ENCODE measurements around the gene TPTE2. TPM values are rescaled to one million over a fixed set of nuclear protein-coding genes. Genes with fewer than 3 reads are reported as not detected.
"Not testable (repeated sequence)": the region's sequence is repeated elsewhere in the genome, so short reads cannot be mapped to it uniquely, and the experiment has no call there.

TPTE2 gene
- total and polyA plus RNA-seq, 9 donors: 0.09 to 0.17 (median 0.14) TPM; not detected in 5

GRCh38 chr13:19572280-19572679, 10.9 kb upstream of the TPTE2 start:
- WGBS (ENCODE audit: insufficient coverage): 57% methylated on average over 2 of the region's 4 CpGs

GRCh38 chr13:19567820-19568534, 6.6 kb upstream of the TPTE2 start:
- H3K9me3 ChIP-seq (replicated peaks; ENCODE audit: control insufficient read depth, low read depth, low read length): no peaks in the 10 kb centered on the region
- no peak overlapping the region for H3K27ac ChIP-seq (ENCODE audit: low read length)
- H3K4me3 ChIP-seq (ENCODE audit: low read length): no peak overlapping the region
- DNase-seq: no peak
- WGBS (ENCODE audit: insufficient coverage): no CpG with 5 or more reads among the region's 1 CpG
- no peaks in the 10 kb centered on the region for H3K27me3 ChIP-seq (ENCODE audit: control insufficient read depth, insufficient read depth, low read length)
- no peaks in the 10 kb centered on the region for H3K4me1 ChIP-seq (ENCODE audit: control insufficient read depth, insufficient read depth, low read length)
- no peaks in the 10 kb centered on the region for H3K36me3 ChIP-seq (ENCODE audit: control insufficient read depth, insufficient read depth, low read length)

More at GRCh38 chr13:19572280-19572679, 10.9 kb upstream of the TPTE2 start:
- no peak for DNase-seq
- H3K36me3 ChIP-seq (ENCODE audit: control insufficient read depth, insufficient read depth, low read length): no peaks in the 10 kb centered on the region
- H3K4me3 ChIP-seq (ENCODE audit: low read length): no peak overlapping the region
- no peak overlapping the region for H3K27ac ChIP-seq (ENCODE audit: low read length)
- H3K27me3 ChIP-seq (ENCODE audit: control insufficient read depth, insufficient read depth, low read length): no peaks in the 10 kb centered on the region
- H3K4me1 ChIP-seq (ENCODE audit: control insufficient read depth, insufficient read depth, low read length): no peaks in the 10 kb centered on the region
- H3K9me3 ChIP-seq (replicated peaks; ENCODE audit: control insufficient read depth, low read depth, low read length): no peaks in the 10 kb centered on the region

GRCh38 chr13:19561585-19561984, 253 bp upstream of the TPTE2 start:
- whole genome bisulfite sequencing (ENCODE audit: insufficient coverage): 93% methylated on average over 25 of the region's 28 CpGs
- H3K27ac ChIP-seq (ENCODE audit: low read length): no peak overlapping the region
- no peak overlapping the region for H3K4me3 ChIP-seq (ENCODE audit: low read length)
- H3K9me3 ChIP-seq (replicated peaks; ENCODE audit: control insufficient read depth, low read depth, low read length): no peaks in the 10 kb centered on the region
- no peaks in the 10 kb centered on the region for H3K4me1 ChIP-seq (ENCODE audit: control insufficient read depth, insufficient read depth, low read length)
- H3K36me3 ChIP-seq (ENCODE audit: control insufficient read depth, insufficient read depth, low read length): no peaks in the 10 kb centered on the region
- DNase-seq: no peak
- H3K27me3 ChIP-seq (ENCODE audit: control insufficient read depth, insufficient read depth, low read length): no peaks in the 10 kb centered on the region

DNA sequence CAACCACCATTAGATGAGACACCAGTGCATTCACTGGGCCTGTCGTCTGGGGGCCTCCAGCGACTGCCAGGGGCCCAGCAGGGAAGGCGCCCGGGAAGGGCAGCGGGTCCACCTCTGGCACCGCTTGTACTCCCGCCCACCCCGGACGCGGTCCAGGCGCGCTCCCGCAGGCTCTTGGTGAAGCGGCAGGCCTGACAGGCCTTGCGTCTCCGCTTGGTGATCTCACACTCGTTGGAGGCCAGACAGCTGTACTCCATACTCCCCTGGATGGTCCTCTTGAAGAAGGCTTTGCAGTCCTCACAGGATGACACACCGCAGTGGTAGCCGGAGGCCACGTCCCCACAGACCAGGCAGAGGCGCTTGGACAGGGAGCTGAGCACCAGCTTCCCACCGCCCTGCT, 660 bp downstream of the TPTE2 start:
- not testable (repeated sequence) for H3K27me3 ChIP-seq (ENCODE audit: control insufficient read depth, insufficient read depth, low read length); H3K9me3 ChIP-seq (replicated peaks; ENCODE audit: control insufficient read depth, low read depth, low read length); H3K36me3 ChIP-seq (ENCODE audit: control insufficient read depth, insufficient read depth, low read length); H3K27ac ChIP-seq (ENCODE audit: low read length); H3K4me1 ChIP-seq (ENCODE audit: control insufficient read depth, insufficient read depth, low read length); H3K4me3 ChIP-seq (ENCODE audit: low read length); DNase-seq
- WGBS (ENCODE audit: insufficient coverage): 89% methylated on average over 17 of the region's 22 CpGs

DNA sequence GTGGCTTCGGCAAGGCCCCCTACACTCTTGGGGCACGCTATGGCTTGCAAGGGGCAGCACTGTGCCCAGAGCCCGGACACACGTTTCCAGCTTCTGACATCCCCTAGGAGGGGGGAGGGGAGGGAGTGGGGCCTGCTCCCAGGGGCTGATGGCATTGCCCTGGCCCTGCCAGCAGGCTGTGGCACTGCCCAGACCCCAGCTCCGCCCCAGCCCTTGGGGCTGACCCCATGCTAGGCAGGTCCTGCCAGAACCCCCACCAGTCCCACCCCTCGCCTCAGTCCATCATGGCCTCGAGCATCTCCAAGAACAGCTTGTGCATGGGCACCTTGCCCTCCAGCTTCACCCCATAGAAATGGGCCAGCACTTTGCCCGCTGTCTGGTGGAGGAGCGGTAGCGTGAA, 1.6 kb downstream of the TPTE2 start:
- H3K27me3 ChIP-seq (ENCODE audit: control insufficient read depth, insufficient read depth, low read length); H3K36me3 ChIP-seq (ENCODE audit: control insufficient read depth, insufficient read depth, low read length); DNase-seq; H3K4me1 ChIP-seq (ENCODE audit: control insufficient read depth, insufficient read depth, low read length); H3K27ac ChIP-seq (ENCODE audit: low read length); H3K4me3 ChIP-seq (ENCODE audit: low read length); H3K9me3 ChIP-seq (replicated peaks; ENCODE audit: control insufficient read depth, low read depth, low read length): not testable (repeated sequence)
- no CpG with 5 or more reads among the region's 10 CpGs for WGBS (ENCODE audit: insufficient coverage)

GRCh38 chr13:19557287-19557686, 4.0 kb downstream of the TPTE2 start:
- not testable (repeated sequence) for H3K27me3 ChIP-seq (ENCODE audit: control insufficient read depth, insufficient read depth, low read length); H3K36me3 ChIP-seq (ENCODE audit: control insufficient read depth, insufficient read depth, low read length); H3K4me3 ChIP-seq (ENCODE audit: low read length); H3K9me3 ChIP-seq (replicated peaks; ENCODE audit: control insufficient read depth, low read depth, low read length); H3K4me1 ChIP-seq (ENCODE audit: control insufficient read depth, insufficient read depth, low read length); H3K27ac ChIP-seq (ENCODE audit: low read length); DNase-seq
- no CpG with 5 or more reads among the region's 4 CpGs for WGBS (ENCODE audit: insufficient coverage)

DNA sequence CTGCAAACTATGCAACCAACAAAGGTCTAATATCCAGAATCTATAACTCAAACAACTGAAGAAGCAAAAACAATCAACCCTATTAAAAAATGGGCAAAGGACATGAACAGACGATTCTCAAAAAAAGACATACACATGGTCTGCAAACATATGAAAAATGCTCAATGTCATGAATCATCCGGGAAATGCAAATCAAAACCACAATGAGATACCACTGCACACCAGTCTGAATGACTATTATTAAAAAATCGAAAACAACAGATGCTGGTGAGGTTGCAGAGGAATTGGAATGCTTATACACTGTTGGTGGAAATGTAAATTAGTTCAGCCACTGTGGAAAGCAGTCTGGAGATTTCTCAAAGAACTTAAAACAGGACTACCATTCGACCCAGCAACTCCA, 12.1 kb downstream of the TPTE2 start:
- not testable (repeated sequence) for H3K27me3 ChIP-seq (ENCODE audit: control insufficient read depth, insufficient read depth, low read length); DNase-seq; H3K9me3 ChIP-seq (replicated peaks; ENCODE audit: control insufficient read depth, low read depth, low read length); H3K4me3 ChIP-seq (ENCODE audit: low read length); H3K27ac ChIP-seq (ENCODE audit: low read length); H3K4me1 ChIP-seq (ENCODE audit: control insufficient read depth, insufficient read depth, low read length); H3K36me3 ChIP-seq (ENCODE audit: control insufficient read depth, insufficient read depth, low read length)
- no CpG with 5 or more reads among the region's 4 CpGs for WGBS (ENCODE audit: insufficient coverage)

GRCh38 chr13:19525634-19526033, 35.7 kb downstream of the TPTE2 start:
- H3K27ac ChIP-seq (ENCODE audit: low read length); DNase-seq; H3K27me3 ChIP-seq (ENCODE audit: control insufficient read depth, insufficient read depth, low read length); H3K4me1 ChIP-seq (ENCODE audit: control insufficient read depth, insufficient read depth, low read length); H3K9me3 ChIP-seq (replicated peaks; ENCODE audit: control insufficient read depth, low read depth, low read length); H3K36me3 ChIP-seq (ENCODE audit: control insufficient read depth, insufficient read depth, low read length); H3K4me3 ChIP-seq (ENCODE audit: low read length): not testable (repeated sequence)

- no peak for DNase-seq
- Histone ChIP-seq H3K36me3 (ENCODE audit: control insufficient read depth, insufficient read depth, low read length) (no peaks in the 10 kb centered on the region), H3K27ac (ENCODE audit: low read length) (no peak overlapping the region), H3K9me3 (replicated peaks; ENCODE audit: control insufficient read depth, low read depth, low read length) (peaks cover 2% of the 10 kb centered on the region), H3K27me3 (ENCODE audit: control insufficient read depth, insufficient read depth, low read length) (no peaks in the 10 kb centered on the region), H3K4me3 (ENCODE audit: low read length) (no peak overlapping the region), H3K4me1 (ENCODE audit: control insufficient read depth, insufficient read depth, low read length) (no peaks in the 10 kb centered on the region)
These were observed 42.3 kb downstream of the TPTE2 start for GRCh38 chr13:19519049-19519448.

- 83% methylated on average over 3 of the region's 5 CpGs for WGBS (ENCODE audit: insufficient coverage)
- not testable (repeated sequence) for H3K27me3 ChIP-seq (ENCODE audit: control insufficient read depth, insufficient read depth, low read length); H3K36me3 ChIP-seq (ENCODE audit: control insufficient read depth, insufficient read depth, low read length); H3K27ac ChIP-seq (ENCODE audit: low read length); H3K4me1 ChIP-seq (ENCODE audit: control insufficient read depth, insufficient read depth, low read length); DNase-seq; H3K9me3 ChIP-seq (replicated peaks; ENCODE audit: control insufficient read depth, low read depth, low read length); H3K4me3 ChIP-seq (ENCODE audit: low read length)
These were observed 53.7 kb downstream of the TPTE2 start for GRCh38 chr13:19507623-19508022.

- H3K27me3 ChIP-seq (ENCODE audit: control insufficient read depth, insufficient read depth, low read length); DNase-seq; H3K27ac ChIP-seq (ENCODE audit: low read length); H3K36me3 ChIP-seq (ENCODE audit: control insufficient read depth, insufficient read depth, low read length); H3K9me3 ChIP-seq (replicated peaks; ENCODE audit: control insufficient read depth, low read depth, low read length); H3K4me3 ChIP-seq (ENCODE audit: low read length); H3K4me1 ChIP-seq (ENCODE audit: control insufficient read depth, insufficient read depth, low read length): not testable (repeated sequence)
- 39% methylated on average over 6 of the region's 9 CpGs for WGBS (ENCODE audit: insufficient coverage)
These were observed 101.2 kb downstream of the TPTE2 start for GRCh38 chr13:19460126-19460525.
